Rectal smooth muscle tissue (tissue), 1 donor: ENCODE measurements around the gene RHD.
A peak's percentile ranks its signal among the peaks of the same experiment; 100 is the strongest.
"Not testable (repeated sequence)": the region's sequence is repeated elsewhere in the genome, so short reads cannot be mapped to it uniquely, and the experiment has no call there.

Experiments used
- H3K27ac ChIP-seq: one replicate; pipeline ENCODE4 v1.7.0; 2013; ENCODE audit warnings: low read depth, low read length, inconsistent platforms
- H3K27me3 ChIP-seq: one replicate; pipeline ENCODE4 v1.7.0; 2013; ENCODE audit warnings: low read length; ENCODE audit not compliant: control insufficient read depth, insufficient read depth
- H3K36me3 ChIP-seq: one replicate; pipeline ENCODE4 v1.7.0; 2013; ENCODE audit warnings: low read length; ENCODE audit not compliant: control insufficient read depth, insufficient read depth
- H3K4me1 ChIP-seq: one replicate; pipeline ENCODE4 v1.7.0; 2013; ENCODE audit warnings: low read length; ENCODE audit not compliant: control insufficient read depth, insufficient read depth
- H3K4me3 ChIP-seq: one replicate; pipeline ENCODE4 v1.7.0; 2013; ENCODE audit warnings: low read length
- H3K9ac ChIP-seq: one replicate; pipeline ENCODE4 v1.7.0; 2013; ENCODE audit warnings: low read length

RHD gene

DNA sequence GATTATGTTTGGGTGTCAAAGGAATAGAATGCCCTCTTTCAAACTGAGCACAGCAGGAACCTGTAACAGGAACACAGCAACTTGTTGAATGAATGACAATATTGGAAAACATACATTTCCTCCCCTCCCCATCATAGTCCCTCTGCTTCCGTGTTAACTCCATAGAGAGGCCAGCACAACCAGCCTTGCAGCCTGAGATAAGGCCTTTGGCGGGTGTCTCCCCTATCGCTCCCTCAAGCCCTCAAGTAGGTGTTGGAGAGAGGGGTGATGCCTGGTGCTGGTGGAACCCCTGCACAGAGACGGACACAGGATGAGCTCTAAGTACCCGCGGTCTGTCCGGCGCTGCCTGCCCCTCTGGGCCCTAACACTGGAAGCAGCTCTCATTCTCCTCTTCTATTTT is at the start of gene RHD:
Gene RHD (plus strand): TSS at position 272 of the 400 bp plus-strand sequence. CDS start 39 bp downstream, at position 311.
- not testable (repeated sequence) for H3K9ac ChIP-seq, H3K36me3 ChIP-seq, H3K4me1 ChIP-seq, H3K4me3 ChIP-seq, H3K27ac ChIP-seq, H3K27me3 ChIP-seq

DNA sequence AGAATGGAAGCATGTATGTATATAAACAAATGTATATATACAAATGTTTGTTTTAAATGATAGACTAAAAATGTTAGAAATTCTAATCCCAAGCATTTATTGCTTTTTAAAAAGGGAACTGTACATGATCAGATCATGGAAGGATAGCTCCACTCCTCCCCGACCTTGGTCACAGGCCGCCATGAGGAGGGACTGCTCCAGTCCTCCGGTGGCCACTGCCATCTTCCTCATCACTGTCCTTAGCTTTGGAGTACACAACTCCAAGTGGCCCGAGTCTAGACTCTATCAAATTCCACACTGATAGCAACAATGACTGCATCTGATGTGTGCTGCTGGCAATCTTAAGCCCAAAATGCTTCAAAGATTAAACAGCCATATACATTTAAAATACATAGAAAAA is 49.7 kb upstream of the RHD start:
- Histone ChIP-seq H3K27me3 (no peaks in the 10 kb centered on the region), H3K4me3 (no peak overlapping the region), H3K4me1 (no peaks in the 10 kb centered on the region), H3K36me3 (peaks cover 19% of the 10 kb centered on the region), H3K9ac (no peak overlapping the region), H3K27ac (no peak overlapping the region)

DNA sequence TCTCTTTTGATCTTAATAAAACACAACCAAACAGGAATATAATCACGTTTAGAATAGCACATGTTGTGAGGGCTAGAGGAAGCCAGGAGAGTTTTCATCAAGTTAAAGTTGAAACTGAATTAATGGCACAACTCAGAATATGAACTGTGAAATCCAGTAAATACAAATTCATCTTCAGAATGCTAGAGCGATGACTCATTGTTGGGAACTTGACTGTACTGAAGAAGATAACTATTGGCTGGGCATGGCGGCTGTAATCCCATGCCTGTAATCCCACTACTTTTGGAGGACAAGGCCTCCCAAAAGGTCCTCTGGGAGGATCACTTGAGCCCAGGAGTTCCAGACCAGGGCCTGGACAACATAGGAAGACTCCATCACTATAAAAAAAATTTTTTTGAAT is 48.8 kb upstream of the RHD start:
- Histone ChIP-seq H3K36me3 (peaks cover 22% of the 10 kb centered on the region), H3K9ac (no peak overlapping the region), H3K4me1 (no peaks in the 10 kb centered on the region), H3K27me3 (no peaks in the 10 kb centered on the region), H3K4me3 (no peak overlapping the region), H3K27ac (no peak overlapping the region)

DNA sequence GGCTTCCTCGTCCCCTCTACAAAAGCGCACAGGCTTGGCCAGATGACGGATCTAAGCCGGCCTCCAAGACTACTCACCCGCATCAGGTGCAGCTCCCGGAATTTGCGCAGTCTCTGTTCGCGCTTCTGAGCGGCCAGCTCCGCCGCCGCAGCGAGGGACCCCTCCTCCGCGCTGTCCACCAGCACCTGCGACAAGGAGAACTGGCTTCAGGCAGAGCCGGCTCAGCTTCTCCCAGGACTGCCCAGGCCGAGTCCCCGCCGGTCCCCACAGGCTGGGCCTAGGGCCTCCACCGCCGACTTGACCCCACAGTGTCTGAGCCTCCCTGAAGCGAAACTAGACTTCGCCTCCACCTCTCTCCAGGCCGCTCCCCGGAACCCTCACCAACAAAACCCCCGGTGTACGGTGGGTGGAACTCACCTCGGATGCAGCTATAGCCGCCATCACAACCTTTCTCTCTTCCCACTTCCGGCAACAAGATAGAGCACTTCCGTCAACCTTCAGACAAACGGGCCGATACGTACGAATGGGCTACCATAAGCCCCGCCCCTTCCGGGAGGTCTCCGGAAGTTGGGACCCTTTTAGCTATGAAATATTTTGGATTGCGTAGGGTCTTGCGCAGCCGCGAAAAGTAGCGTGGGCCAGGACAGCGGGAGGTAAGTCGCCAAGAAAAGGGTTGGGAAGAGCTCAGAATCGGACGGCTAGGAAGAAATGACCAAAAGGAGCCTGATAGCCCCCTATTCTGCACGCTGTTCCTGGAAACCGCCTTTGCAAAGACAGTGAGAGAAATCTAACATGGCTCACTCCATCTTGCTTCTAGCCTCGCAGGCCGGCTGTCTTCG is 40.1 kb upstream of the RHD start, which contains the start of gene SYF2:
Gene SYF2 (minus strand): TSS at position 476 of the 839 bp plus-strand sequence. CDS start 35 bp downstream, at position 441.
- Histone ChIP-seq H3K4me1 (peaks cover 9% of the 10 kb centered on the region), H3K9ac (peak within 1 kb of the TSS; percentile 72), H3K4me3 (peak within 1 kb of the TSS; percentile 86), H3K27me3 (no peaks in the 10 kb centered on the region), H3K27ac (peak within 1 kb of the TSS; percentile 88), H3K36me3 (peaks cover 8% of the 10 kb centered on the region)

DNA sequence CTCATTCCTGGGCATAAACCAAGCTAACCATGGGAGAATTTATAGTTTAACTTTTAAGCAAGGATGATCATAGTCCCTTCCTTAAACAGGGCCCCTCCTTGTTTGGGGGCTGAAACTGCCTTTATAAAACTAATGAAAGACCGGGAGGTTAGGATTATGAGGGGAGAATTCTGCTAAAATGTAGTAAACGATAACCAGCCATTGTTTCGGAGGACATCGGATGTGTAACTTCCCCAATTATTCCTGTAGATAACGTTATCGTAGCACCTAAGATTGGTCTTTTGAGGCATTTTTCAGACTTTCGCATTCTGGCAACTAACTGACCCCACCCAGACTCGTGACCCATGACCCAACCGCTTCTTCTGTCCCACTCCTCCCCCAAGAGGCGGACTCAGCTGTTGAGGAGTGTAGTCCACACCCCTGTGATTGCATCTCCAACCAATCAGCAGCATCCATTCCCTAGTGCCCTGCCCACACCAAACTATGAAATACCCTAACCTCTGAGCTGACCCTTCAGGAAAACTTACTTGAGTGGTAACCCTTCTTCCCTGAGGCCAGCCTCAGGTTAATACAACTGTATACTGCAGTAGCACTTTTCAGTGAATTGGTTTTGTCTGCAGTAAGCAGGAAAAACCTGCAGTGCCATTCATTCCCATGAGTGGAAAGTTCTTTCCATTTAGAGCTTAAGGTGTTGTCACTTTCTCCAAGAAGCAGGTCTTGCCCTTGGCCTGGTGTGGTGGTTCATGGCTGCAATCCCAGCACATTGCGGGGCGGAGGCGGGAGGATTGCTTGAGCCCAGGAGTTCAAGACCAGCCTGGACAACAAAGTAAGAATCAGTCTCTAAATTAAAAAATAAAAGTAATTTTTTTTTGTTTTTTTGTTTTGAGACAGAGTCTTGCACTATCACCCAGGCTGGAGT is 39.2 kb upstream of the RHD start:
- peak overlapping the region; percentile 88 for H3K27ac ChIP-seq
- H3K27me3 ChIP-seq = no peaks in the 10 kb centered on the region
- H3K9ac ChIP-seq = peak overlapping the region; percentile 72
- H3K4me3 ChIP-seq = peak overlapping the region; percentile 86
- H3K4me1 ChIP-seq = peaks cover 9% of the 10 kb centered on the region
- H3K36me3 ChIP-seq = peaks cover 5% of the 10 kb centered on the region

DNA sequence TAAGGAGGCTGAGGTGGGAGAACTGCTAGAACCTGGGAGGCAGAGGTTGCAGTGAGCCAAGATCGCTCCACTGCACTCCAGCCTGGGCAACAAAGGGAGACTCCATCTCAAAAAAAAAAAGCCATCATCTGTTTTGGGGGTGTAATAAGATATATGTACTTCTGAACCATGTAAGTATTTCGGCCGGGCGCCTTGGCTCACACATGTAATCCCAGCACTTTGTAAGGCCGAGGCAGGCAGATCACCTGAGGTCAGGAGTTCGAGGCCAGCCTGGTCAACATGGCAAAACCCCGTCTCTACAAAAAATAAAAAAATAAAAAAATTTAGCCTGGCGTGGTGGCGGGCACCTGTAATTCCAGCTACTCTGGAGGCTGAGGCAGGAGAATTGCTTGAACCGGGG is 36.9 kb upstream of the RHD start:
- peaks cover 11% of the 10 kb centered on the region for H3K4me1 ChIP-seq
- not testable (repeated sequence) for H3K9ac ChIP-seq, H3K36me3 ChIP-seq, H3K27ac ChIP-seq, H3K27me3 ChIP-seq, H3K4me3 ChIP-seq

DNA sequence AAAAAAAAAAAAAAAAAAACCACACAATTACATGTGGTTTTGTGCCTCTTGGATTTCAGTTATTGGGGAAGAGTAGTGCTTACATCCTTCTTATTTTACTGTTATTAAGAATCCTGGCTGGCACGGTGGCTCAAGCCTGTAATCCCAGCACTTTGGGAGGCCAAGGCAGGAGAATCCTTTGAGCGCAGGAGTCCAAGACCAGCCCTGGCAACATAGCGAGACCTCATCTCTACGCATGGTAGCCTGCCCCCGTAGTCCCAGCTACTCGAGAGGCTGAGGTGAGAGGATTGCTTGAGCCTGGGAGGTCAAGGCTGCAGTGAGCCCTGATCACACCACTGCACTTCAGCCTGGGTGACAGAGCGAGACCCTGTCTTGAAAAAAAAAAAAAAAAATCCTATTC is 36.0 kb upstream of the RHD start:
- not testable (repeated sequence) for H3K4me3 ChIP-seq, H3K27ac ChIP-seq, H3K27me3 ChIP-seq, H3K9ac ChIP-seq, H3K36me3 ChIP-seq
- H3K4me1 ChIP-seq = peaks cover 13% of the 10 kb centered on the region

DNA sequence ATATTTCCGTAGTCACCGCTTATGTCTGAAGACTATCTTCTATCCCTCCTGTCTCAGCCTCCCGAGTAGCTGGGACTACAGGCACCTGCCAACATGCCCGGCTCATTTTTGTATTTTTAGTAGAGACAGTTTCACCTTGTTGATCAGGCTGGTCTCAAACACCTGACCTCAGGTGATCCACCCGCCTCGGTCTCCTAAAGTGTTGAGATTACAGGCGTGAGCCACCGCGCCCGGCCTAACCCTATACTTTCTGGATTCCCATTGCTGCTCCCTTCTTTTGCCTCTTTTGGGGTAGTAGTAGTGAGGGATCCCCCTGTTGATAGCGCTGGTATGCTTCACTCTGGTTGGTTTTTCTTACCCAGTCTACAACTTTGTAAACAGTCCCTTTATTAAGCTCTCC is 34.3 kb upstream of the RHD start:
- Histone ChIP-seq H3K27ac (no peak overlapping the region), H3K27me3 (no peaks in the 10 kb centered on the region), H3K9ac (no peak overlapping the region), H3K4me1 (peaks cover 8% of the 10 kb centered on the region), H3K4me3 (no peak overlapping the region), H3K36me3 (no peaks in the 10 kb centered on the region)

DNA sequence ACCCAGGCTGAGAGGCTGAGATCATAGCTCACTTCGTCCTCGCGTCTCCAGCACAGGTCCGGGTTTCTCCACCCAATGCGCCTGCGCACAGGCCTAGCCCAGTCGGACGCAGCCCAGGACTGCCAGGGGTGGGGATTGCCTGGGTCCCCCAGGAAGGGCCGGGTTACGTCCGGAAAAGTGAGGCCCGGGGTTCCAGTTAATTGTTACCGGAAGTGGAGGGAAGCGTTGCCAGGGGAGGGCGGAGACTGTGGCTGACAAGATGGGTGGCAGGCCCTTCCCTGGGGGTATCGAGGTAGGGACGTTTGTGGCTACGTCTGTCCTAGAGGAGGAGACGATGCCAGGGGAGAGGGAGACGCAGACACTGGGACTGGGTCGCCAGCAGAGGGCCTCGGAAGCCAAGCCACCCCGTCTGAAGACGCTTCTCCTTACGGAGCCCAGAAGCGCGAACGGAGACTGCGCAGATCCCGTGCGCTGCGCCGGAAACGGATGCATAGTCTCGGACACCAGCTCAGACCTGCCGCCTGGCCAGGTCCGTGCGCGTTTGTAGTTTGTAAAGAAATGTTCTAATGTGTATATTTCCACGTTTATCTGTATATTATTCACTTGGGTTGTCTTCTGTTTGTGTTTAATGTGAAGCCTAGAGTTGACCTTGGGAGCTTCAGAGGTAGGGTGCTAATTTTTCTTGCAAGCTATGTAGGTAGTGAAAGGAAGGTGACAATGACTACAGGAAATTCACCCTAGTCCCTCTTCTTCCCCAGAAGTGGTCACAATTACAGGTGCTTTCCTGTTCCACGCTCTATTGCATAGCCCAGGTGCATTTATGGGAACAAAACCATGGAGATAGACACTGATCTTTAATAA is 32.4 kb upstream of the RHD start:
- peaks cover 9% of the 10 kb centered on the region for H3K4me1 ChIP-seq

DNA sequence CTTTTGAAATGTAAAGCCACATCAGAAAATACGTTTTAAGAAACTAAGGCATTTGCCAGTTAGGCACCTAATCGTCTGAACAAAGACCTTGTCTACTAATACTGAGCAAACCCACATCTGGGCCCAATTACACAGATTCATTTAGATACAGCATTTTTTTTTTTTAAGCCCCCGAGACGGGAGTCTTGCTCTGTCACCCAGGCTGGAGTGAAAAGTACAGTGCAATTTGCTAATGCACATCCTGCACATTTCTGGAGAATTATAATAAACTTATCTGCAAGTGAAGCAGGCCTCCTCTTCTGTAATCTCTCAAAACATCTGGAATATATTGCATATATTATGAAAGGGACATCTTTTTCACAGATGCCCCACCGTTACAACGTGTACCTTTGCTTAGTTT is 28.4 kb upstream of the RHD start:
- Histone ChIP-seq H3K27ac (no peak overlapping the region), H3K36me3 (peaks cover 16% of the 10 kb centered on the region), H3K4me3 (no peak overlapping the region), H3K27me3 (no peaks in the 10 kb centered on the region), H3K9ac (no peak overlapping the region), H3K4me1 (peaks cover 15% of the 10 kb centered on the region)

More for the DNA sequence above, 32.4 kb upstream of the RHD start:
- H3K9ac ChIP-seq = peak overlapping the region; percentile 61
- peak overlapping the region; percentile 94 for H3K27ac ChIP-seq
- peaks cover 9% of the 10 kb centered on the region for H3K36me3 ChIP-seq
- H3K27me3 ChIP-seq = no peaks in the 10 kb centered on the region
- peak overlapping the region; percentile 82 for H3K4me3 ChIP-seq

DNA sequence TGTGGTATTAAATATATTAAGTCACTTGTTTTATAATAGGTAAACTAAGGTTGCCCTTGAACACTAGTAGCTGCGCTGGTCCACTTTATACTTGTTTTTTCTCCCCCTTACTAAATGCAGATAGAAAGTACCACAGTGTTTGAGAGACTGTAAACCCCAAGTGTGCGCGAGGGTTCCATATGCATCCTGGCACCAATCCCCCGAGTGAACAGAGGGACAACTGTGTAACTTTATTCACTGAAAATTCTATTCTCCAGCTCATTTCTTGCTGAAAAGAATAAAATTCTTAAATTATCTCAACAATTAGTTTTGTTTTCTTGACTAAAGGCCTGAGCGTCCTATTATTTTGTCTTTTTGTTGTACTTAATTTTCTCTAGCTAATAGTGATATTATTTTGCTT is 26.9 kb upstream of the RHD start:
- Histone ChIP-seq H3K27me3 (no peaks in the 10 kb centered on the region), H3K27ac (peak overlapping the region; percentile 4), H3K4me3 (peak overlapping the region; percentile 100), H3K4me1 (peaks cover 13% of the 10 kb centered on the region), H3K9ac (no peak overlapping the region), H3K36me3 (peaks cover 16% of the 10 kb centered on the region)
